Measurements from ENCODE around the gene P2RY13.

The P2RY13 gene

GRCh38 chr3:151329363-151329762 lies at the start of gene P2RY13:
TSS of gene P2RY13 (minus strand) at chr3:151329549. CDS start at chr3:151329528, 21 bp downstream.
- no peak for DNase-seq (ENCODE audit: low spot score)

GRCh38 chr3:151377768-151378385 lies 48.5 kb upstream of the P2RY13 start:
- DNase-seq (ENCODE audit: low spot score), result no peak

- DNase-seq (ENCODE audit: low spot score), result no peak
Observed at GRCh38 chr3:151372063-151372820, 42.9 kb upstream of the P2RY13 start.

GRCh38 chr3:151371526-151371925 lies 42.2 kb upstream of the P2RY13 start:
- no peak for DNase-seq (ENCODE audit: low spot score)

- no peak for DNase-seq (ENCODE audit: low spot score)
Observed at GRCh38 chr3:151367448-151367847, 38.1 kb upstream of the P2RY13 start.

GRCh38 chr3:151366993-151367392 lies 37.6 kb upstream of the P2RY13 start:
- no peak for DNase-seq (ENCODE audit: low spot score)

- no peak for DNase-seq (ENCODE audit: low spot score)
Observed at GRCh38 chr3:151362751-151363174, 33.4 kb upstream of the P2RY13 start.

- no peak for DNase-seq (ENCODE audit: low spot score)
Observed at GRCh38 chr3:151357463-151357850, 28.1 kb upstream of the P2RY13 start.

GRCh38 chr3:151356794-151357462 lies 27.6 kb upstream of the P2RY13 start:
- DNase-seq (ENCODE audit: low spot score), result no peak

GRCh38 chr3:151351648-151352047 lies 22.3 kb upstream of the P2RY13 start:
- DNase-seq (ENCODE audit: low spot score), result no peak

- no peak for DNase-seq (ENCODE audit: low spot score)
Observed at GRCh38 chr3:151351219-151351618, 21.9 kb upstream of the P2RY13 start.

- DNase-seq (ENCODE audit: low spot score), result no peak
Observed at GRCh38 chr3:151350656-151351055, 21.3 kb upstream of the P2RY13 start.

- no peak for DNase-seq (ENCODE audit: low spot score)
Observed at GRCh38 chr3:151347432-151347831, 18.1 kb upstream of the P2RY13 start.

GRCh38 chr3:151346292-151346691 lies 16.9 kb upstream of the P2RY13 start:
- DNase-seq (ENCODE audit: low spot score), result no peak

GRCh38 chr3:151345859-151346258 lies 16.5 kb upstream of the P2RY13 start:
- DNase-seq (ENCODE audit: low spot score), result no peak

- DNase-seq (ENCODE audit: low spot score), result no peak
Observed at GRCh38 chr3:151331696-151332095, 2.3 kb upstream of the P2RY13 start.

GRCh38 chr3:151330899-151331298 lies 1.6 kb upstream of the P2RY13 start:
- no peak for DNase-seq (ENCODE audit: low spot score)

GRCh38 chr3:151330379-151330778 lies 1.0 kb upstream of the P2RY13 start:
- no peak for DNase-seq (ENCODE audit: low spot score)

GRCh38 chr3:151328298-151328995 lies 902 bp downstream of the P2RY13 start:
- DNase-seq (ENCODE audit: low spot score), result no peak

GRCh38 chr3:151327571-151328198 lies 1.7 kb downstream of the P2RY13 start:
- no peak for DNase-seq (ENCODE audit: low spot score)

- no peak for DNase-seq (ENCODE audit: low spot score)
Observed at GRCh38 chr3:151322511-151322910, 6.8 kb downstream of the P2RY13 start.

- no peak for DNase-seq (ENCODE audit: low spot score)
Observed at GRCh38 chr3:151321526-151321925, 7.8 kb downstream of the P2RY13 start.
